Stimulated activated CD4-positive, alpha-beta T cell treated with anti-CD3 and anti-CD28 coated beads, TNF-alpha, amount 100 ng/mL, for 1 hour (primary cell): ENCODE data around the gene MRPL22.
"Not testable (repeated sequence)": the region's sequence is repeated elsewhere in the genome, so short reads cannot be mapped to it uniquely, and the experiment has no call there.

Experiments
- DNase-seq, 3 donors: peaks; one replicate each; pipeline ENCODE4 v3.0.0-alpha.2; 2020; ENCODE audit warnings: low read depth in 3 of 3, low spot score in 1 of 3

Gene MRPL22

GRCh38 chr5:154940375-154940771 lies 500 bp upstream of the MRPL22 start:
- no peak for DNase-seq

- DNase-seq, result no peak
Observed at GRCh38 chr5:154943527-154943926, 2.7 kb downstream of the MRPL22 start.

GRCh38 chr5:154944716-154945115 lies 3.8 kb downstream of the MRPL22 start:
- no peak for DNase-seq

GRCh38 chr5:154945695-154946301 lies 4.9 kb downstream of the MRPL22 start:
- DNase-seq, result no peak

- no peak for DNase-seq
Observed at GRCh38 chr5:154947778-154948177, 6.9 kb downstream of the MRPL22 start.

- no peak for DNase-seq
Observed at GRCh38 chr5:154948313-154948712, 7.4 kb downstream of the MRPL22 start.

GRCh38 chr5:154949781-154950180 lies 8.9 kb downstream of the MRPL22 start:
- DNase-seq, result no peak

- DNase-seq, result no peak
Observed at GRCh38 chr5:154956712-154957111, 15.8 kb downstream of the MRPL22 start.

GRCh38 chr5:154962494-154962893 lies 21.6 kb downstream of the MRPL22 start:
- DNase-seq, result no peak

- DNase-seq, result no peak
Observed at GRCh38 chr5:154966081-154966841, 25.4 kb downstream of the MRPL22 start.

- DNase-seq, result no peak
Observed at GRCh38 chr5:154966874-154967273, 26.0 kb downstream of the MRPL22 start.

GRCh38 chr5:154967421-154968024 lies 26.6 kb downstream of the MRPL22 start:
- no peak for DNase-seq

- DNase-seq, result no peak
Observed at GRCh38 chr5:154968953-154969352, 28.1 kb downstream of the MRPL22 start.

GRCh38 chr5:154970759-154971158 lies 29.9 kb downstream of the MRPL22 start:
- DNase-seq, result no peak

- DNase-seq, result no peak
Observed at GRCh38 chr5:154971501-154971900, 30.6 kb downstream of the MRPL22 start.

- no peak for DNase-seq
Observed at GRCh38 chr5:154972476-154973080, 31.7 kb downstream of the MRPL22 start.

- DNase-seq, result not testable (repeated sequence)
Observed at GRCh38 chr5:154976082-154976481, 35.2 kb downstream of the MRPL22 start.

- DNase-seq, result no peak
Observed at GRCh38 chr5:154977409-154977808, 36.5 kb downstream of the MRPL22 start.

- not testable (repeated sequence) for DNase-seq
Observed at GRCh38 chr5:154978294-154978693, 37.4 kb downstream of the MRPL22 start.

- DNase-seq, result no peak
Observed at GRCh38 chr5:154984946-154985516, 44.2 kb downstream of the MRPL22 start.

GRCh38 chr5:154986151-154986550 lies 45.3 kb downstream of the MRPL22 start:
- DNase-seq, result no peak

- no peak for DNase-seq
Observed at GRCh38 chr5:154989626-154990025, 48.8 kb downstream of the MRPL22 start.
